Measurements from ENCODE around the gene KATNIP.

The KATNIP gene

DNA sequence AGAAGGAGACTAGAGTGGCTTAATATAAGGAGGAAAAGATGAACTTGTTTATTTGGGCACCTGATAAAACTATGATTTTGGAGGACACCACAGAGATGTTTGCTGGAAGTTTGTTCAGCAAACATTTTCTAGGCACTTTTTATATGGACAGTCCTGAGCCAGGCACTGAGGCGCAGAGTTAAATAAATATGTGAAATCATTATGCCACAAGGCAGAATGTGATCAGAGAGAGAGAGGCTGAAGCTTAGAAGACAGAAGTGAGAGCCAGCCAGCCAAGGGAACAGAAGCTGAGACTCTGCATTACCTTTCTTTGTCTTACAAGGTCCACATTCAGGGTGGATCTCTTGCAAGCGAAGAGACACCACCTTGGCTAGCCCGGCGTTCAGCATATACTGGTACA lies 21.6 kb upstream of the KATNIP start:
- DNase-seq = no peak
- Histone ChIP-seq H3K4me3 (ENCODE audit: low read depth, low read length) (no peak overlapping the region), H3K9me3 (ENCODE audit: severe bottlenecking) (no peaks in the 10 kb centered on the region), H3K27me3 (ENCODE audit: insufficient read depth, low read depth, severe bottlenecking) (no peaks in the 10 kb centered on the region), H3K36me3 (peaks cover 97% of the 10 kb centered on the region), H3K27ac (no peak overlapping the region)
- TF ChIP-seq, protein P1, sequence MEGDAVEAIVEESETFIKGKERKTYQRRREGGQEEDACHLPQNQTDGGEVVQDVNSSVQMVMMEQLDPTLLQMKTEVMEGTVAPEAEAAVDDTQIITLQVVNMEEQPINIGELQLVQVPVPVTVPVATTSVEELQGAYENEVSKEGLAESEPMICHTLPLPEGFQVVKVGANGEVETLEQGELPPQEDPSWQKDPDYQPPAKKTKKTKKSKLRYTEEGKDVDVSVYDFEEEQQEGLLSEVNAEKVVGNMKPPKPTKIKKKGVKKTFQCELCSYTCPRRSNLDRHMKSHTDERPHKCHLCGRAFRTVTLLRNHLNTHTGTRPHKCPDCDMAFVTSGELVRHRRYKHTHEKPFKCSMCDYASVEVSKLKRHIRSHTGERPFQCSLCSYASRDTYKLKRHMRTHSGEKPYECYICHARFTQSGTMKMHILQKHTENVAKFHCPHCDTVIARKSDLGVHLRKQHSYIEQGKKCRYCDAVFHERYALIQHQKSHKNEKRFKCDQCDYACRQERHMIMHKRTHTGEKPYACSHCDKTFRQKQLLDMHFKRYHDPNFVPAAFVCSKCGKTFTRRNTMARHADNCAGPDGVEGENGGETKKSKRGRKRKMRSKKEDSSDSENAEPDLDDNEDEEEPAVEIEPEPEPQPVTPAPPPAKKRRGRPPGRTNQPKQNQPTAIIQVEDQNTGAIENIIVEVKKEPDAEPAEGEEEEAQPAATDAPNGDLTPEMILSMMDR (IDR thresholded peaks at IDR 0.05; ENCODE audit: low read depth, low read length) = no peak

DNA sequence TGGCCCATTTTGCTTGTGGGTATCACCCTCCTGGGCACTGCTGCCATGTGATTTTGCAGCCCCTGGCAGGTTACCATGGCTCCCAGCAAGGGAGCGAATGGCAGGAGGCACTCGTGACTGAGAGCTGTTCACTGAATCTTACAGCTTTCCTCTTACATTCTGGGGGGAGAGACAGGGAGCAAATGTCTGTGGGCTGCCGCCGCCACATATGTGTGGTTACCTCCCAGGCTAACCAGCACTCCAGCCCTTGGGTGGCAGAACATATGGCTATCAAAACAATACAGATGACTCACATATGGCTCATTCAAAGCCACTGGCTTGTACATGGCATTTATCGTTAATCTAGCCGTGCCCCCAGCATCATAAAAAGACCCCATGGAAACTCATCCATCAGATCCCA lies 20.0 kb upstream of the KATNIP start:
- Histone ChIP-seq H3K27ac (no peak overlapping the region), H3K36me3 (peaks cover 97% of the 10 kb centered on the region), H3K27me3 (ENCODE audit: insufficient read depth, low read depth, severe bottlenecking) (no peaks in the 10 kb centered on the region), H3K9me3 (ENCODE audit: severe bottlenecking) (no peaks in the 10 kb centered on the region), H3K4me3 (ENCODE audit: low read depth, low read length) (no peak overlapping the region)
- TF ChIP-seq, protein P1 (IDR thresholded peaks at IDR 0.05; ENCODE audit: low read depth, low read length) = no peak
- no peak for DNase-seq

- Histone ChIP-seq H3K36me3 (peaks cover 96% of the 10 kb centered on the region), H3K27me3 (ENCODE audit: insufficient read depth, low read depth, severe bottlenecking) (no peaks in the 10 kb centered on the region), H3K27ac (no peak overlapping the region), H3K9me3 (ENCODE audit: severe bottlenecking) (no peaks in the 10 kb centered on the region), H3K4me3 (ENCODE audit: low read depth, low read length) (no peak overlapping the region)
- DNase-seq = no peak
- TF ChIP-seq, protein P1 (IDR thresholded peaks at IDR 0.05; ENCODE audit: low read depth, low read length) = no peak
Measured at GRCh38 chr16:27531186-27531585, 18.8 kb upstream of the KATNIP start.

GRCh38 chr16:27531826-27532800 lies 17.8 kb upstream of the KATNIP start:
- no peaks in the 10 kb centered on the region for H3K9me3 ChIP-seq (ENCODE audit: severe bottlenecking)
- peaks cover 96% of the 10 kb centered on the region for H3K36me3 ChIP-seq
- TF ChIP-seq, protein P1 (IDR thresholded peaks at IDR 0.05; ENCODE audit: low read depth, low read length) = no peak
- no peak for DNase-seq
- no peaks in the 10 kb centered on the region for H3K27me3 ChIP-seq (ENCODE audit: insufficient read depth, low read depth, severe bottlenecking)
- no peak overlapping the region for H3K4me3 ChIP-seq (ENCODE audit: low read depth, low read length)
- H3K27ac ChIP-seq = no peak overlapping the region

DNA sequence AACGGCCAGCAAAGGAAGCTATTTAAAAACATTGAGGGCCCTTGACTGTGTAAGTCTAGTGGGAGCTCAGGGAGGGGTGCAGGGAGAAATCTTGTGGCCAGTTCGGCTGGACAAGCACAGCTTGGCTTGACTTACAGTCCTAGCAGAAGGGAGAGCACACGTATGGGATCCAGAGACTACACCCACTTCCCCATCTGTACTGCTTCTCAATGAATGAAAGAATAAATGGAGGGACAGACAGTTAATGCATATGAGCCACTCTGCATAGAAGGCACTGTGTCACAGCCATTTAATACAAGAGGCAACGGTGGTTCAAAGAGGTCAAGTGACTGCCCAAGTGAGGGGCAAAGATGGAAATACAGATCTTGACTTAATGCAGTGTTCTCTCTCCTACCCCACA lies 15.7 kb upstream of the KATNIP start:
- H3K36me3 ChIP-seq = peaks cover 93% of the 10 kb centered on the region
- H3K27ac ChIP-seq = no peak overlapping the region
- H3K27me3 ChIP-seq (ENCODE audit: insufficient read depth, low read depth, severe bottlenecking) = no peaks in the 10 kb centered on the region
- H3K9me3 ChIP-seq (ENCODE audit: severe bottlenecking) = no peaks in the 10 kb centered on the region
- H3K4me3 ChIP-seq (ENCODE audit: low read depth, low read length) = no peak overlapping the region
- DNase-seq = no peak
- TF ChIP-seq, protein P1 (IDR thresholded peaks at IDR 0.05; ENCODE audit: low read depth, low read length) = no peak

Measured in WERI-Rb-1 (cell line).